Measurements from ENCODE around the gene IFNA13. TPM values are rescaled to one million over a fixed set of nuclear protein-coding genes. Genes with fewer than 3 reads are reported as not detected.
A peak's percentile ranks its signal among the peaks of the same experiment; 100 is the strongest.

The IFNA13 gene
- total RNA-seq, 2 experiments from 2014 or later = not detected

DNA sequence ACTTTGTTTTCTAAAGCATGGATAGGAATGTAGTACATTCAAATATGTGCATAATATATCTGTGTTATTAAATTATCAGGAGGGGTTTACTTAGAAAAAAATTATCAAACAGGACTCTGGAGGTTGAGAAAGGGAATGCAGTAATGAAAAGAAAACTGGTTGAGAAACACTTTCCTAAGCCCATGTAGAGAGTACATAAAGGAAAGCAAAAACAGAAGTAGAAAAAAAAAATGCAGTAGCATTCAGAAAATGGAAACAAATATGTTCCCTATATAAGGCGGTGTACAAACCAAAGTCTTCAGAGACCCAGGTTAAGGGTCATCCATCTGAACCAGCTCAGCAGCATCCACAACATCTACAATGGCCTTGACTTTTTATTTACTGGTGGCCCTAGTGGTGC is 41.0 kb upstream of the IFNA13 start, which contains the start of gene IFNA8:
IFNA8 (plus strand) TSS at position 301 of the 400 bp plus-strand sequence; CDS start at position 361, 60 bp downstream.
- no peak for DNase-seq
- no peaks in the 10 kb centered on the region for H3K36me3 Mint-ChIP-seq (ENCODE audit: low read depth)
- H3K36me3 ChIP-seq (ENCODE audit: insufficient read depth, low read length) = no peaks in the 10 kb centered on the region
- H3K4me1 ChIP-seq (ENCODE audit: insufficient read depth, low read length) = peaks cover 5% of the 10 kb centered on the region
- H3K9me3 ChIP-seq (ENCODE audit: control insufficient read depth in 1 of 2, insufficient read depth in 1 of 2, low read length in 2 of 2) = no peaks in the 10 kb centered on the region
- no peaks in the 10 kb centered on the region for H3K4me1 Mint-ChIP-seq (ENCODE audit: low read depth)
- H3K27me3 Mint-ChIP-seq = peaks cover 23% of the 10 kb centered on the region
- H3K27ac Mint-ChIP-seq = no peak within 1 kb of the TSS
- intact Hi-C loops (cut with DNase I, micrococcal nuclease) = no loop called here
- TF ChIP-seq, protein P1, sequence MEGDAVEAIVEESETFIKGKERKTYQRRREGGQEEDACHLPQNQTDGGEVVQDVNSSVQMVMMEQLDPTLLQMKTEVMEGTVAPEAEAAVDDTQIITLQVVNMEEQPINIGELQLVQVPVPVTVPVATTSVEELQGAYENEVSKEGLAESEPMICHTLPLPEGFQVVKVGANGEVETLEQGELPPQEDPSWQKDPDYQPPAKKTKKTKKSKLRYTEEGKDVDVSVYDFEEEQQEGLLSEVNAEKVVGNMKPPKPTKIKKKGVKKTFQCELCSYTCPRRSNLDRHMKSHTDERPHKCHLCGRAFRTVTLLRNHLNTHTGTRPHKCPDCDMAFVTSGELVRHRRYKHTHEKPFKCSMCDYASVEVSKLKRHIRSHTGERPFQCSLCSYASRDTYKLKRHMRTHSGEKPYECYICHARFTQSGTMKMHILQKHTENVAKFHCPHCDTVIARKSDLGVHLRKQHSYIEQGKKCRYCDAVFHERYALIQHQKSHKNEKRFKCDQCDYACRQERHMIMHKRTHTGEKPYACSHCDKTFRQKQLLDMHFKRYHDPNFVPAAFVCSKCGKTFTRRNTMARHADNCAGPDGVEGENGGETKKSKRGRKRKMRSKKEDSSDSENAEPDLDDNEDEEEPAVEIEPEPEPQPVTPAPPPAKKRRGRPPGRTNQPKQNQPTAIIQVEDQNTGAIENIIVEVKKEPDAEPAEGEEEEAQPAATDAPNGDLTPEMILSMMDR (IDR thresholded peaks at IDR 0.05) = no peak
- H3K27me3 ChIP-seq (ENCODE audit: control insufficient read depth in 1 of 2, insufficient read depth in 2 of 2, low read length in 2 of 2) = peaks cover 0 to 4% of the 10 kb centered on the region in 2 experiments
- H3K4me3 ChIP-seq (ENCODE audit: low read length) = no peak within 1 kb of the TSS
- CTCF ChIA-PET = no interaction called here
- H3K9me3 Mint-ChIP-seq = no peaks in the 10 kb centered on the region
- POLR2A ChIA-PET = no interaction called here
- ATAC-seq (ENCODE audit: poor library complexity) = no peak
- H3K4me3 Mint-ChIP-seq = no peak within 1 kb of the TSS
- H3K27ac ChIP-seq (ENCODE audit: low read depth in 1 of 2, low read length in 2 of 2) = no peak within 1 kb of the TSS

- peaks cover 59% of the 10 kb centered on the region for H3K27me3 Mint-ChIP-seq
- TF ChIP-seq, protein P1 (IDR thresholded peaks at IDR 0.05) = no peak
- intact Hi-C loops (cut with DNase I, micrococcal nuclease) = no loop called here
- ChIA-PET CTCF (no interaction called here), POLR2A (no interaction called here)
- no peaks in the 10 kb centered on the region for H3K4me1 Mint-ChIP-seq (ENCODE audit: low read depth)
- H3K9me3 ChIP-seq (ENCODE audit: control insufficient read depth in 1 of 2, insufficient read depth in 1 of 2, low read length in 2 of 2) = no peaks in the 10 kb centered on the region
- H3K4me3 Mint-ChIP-seq = no peak overlapping the region
- H3K36me3 Mint-ChIP-seq (ENCODE audit: low read depth) = no peaks in the 10 kb centered on the region
- H3K9me3 Mint-ChIP-seq = no peaks in the 10 kb centered on the region
- no peak overlapping the region for H3K27ac ChIP-seq (ENCODE audit: low read depth in 1 of 2, low read length in 2 of 2)
- H3K27ac Mint-ChIP-seq = no peak overlapping the region
- H3K4me1 ChIP-seq (ENCODE audit: insufficient read depth, low read length) = peaks cover 9% of the 10 kb centered on the region
- no peaks in the 10 kb centered on the region for H3K36me3 ChIP-seq (ENCODE audit: insufficient read depth, low read length)
- H3K27me3 ChIP-seq (ENCODE audit: control insufficient read depth in 1 of 2, insufficient read depth in 2 of 2, low read length in 2 of 2) = peaks cover 22 to 28% of the 10 kb centered on the region in 2 experiments
- DNase-seq (no peak), ATAC-seq (ENCODE audit: poor library complexity) (no peak)
- no peak overlapping the region for H3K4me3 ChIP-seq (ENCODE audit: low read length)
These were observed 36.3 kb upstream of the IFNA13 start for GRCh38 chr9:21404146-21404545.

DNA sequence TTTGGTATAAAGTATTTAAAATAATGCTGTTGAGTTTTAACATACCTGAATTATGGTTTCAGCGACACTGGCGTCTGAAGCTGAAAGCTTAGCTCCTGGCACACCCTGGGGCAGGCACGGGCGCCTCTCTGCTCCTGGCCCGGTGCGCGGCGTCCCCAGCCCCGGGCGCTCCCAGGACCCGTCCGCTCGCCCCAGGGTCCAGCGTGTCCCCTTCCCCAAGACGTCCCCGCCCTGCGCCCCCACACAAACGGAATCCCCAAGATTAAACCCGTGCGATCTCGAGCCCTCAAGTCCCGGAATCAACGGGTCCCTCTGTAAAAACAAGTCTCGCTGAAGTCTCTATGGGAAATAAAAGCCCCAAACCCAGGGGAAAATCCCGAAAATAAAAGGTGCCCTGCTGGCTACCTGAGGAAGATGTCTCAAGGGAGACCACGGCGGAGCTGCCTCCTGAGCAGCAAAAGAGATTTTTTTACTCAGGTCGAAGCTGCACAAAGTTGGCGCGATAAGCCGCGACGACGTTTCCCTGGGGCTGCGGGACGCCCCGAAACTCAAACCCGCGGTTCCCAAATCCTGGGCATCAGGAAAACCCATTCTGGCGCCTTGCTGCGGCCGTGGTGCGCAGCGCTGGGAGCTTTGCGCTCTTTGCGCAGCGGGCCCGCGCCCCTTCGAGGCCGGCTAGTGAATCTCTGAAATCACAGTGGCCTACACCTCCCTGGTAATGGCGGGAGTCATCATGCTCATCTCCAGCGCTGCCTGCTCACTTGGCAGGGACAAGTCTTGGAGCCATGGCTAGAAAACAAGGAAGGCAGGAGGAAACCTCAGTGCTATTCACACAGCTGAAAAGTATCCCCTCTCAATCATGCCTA is 34.8 kb upstream of the IFNA13 start:
- Mint-ChIP-seq H3K4me3 (peak overlapping the region; percentile 5), H3K27me3 (peaks cover 71% of the 10 kb centered on the region), H3K36me3 (ENCODE audit: low read depth) (no peaks in the 10 kb centered on the region), H3K9me3 (no peaks in the 10 kb centered on the region), H3K4me1 (ENCODE audit: low read depth) (no peaks in the 10 kb centered on the region), H3K27ac (no peak overlapping the region)
- H3K27me3 ChIP-seq (ENCODE audit: control insufficient read depth in 1 of 2, insufficient read depth in 2 of 2, low read length in 2 of 2) = peaks cover 24 to 36% of the 10 kb centered on the region in 2 experiments
- CTCF ChIA-PET = interaction anchor here (0.5 to 1.5 kb wide), 4 partner anchors 10 to 84 kb away, joined by 3 to 6 read pairs (median 4); no protein-coding TSS in a partner anchor
- peaks cover 9% of the 10 kb centered on the region for H3K4me1 ChIP-seq (ENCODE audit: insufficient read depth, low read length)
- peak overlapping the region; percentile 13 for H3K4me3 ChIP-seq (ENCODE audit: low read length)
- POLR2A ChIA-PET = interaction anchor here (1.3 kb wide), 1 partner anchor 11 kb away, joined by 3 read pairs; no protein-coding TSS in a partner anchor
- no peaks in the 10 kb centered on the region for H3K9me3 ChIP-seq (ENCODE audit: control insufficient read depth in 1 of 2, insufficient read depth in 1 of 2, low read length in 2 of 2)
- H3K36me3 ChIP-seq (ENCODE audit: insufficient read depth, low read length) = no peaks in the 10 kb centered on the region
- ATAC-seq (ENCODE audit: poor library complexity) = no peak
- intact Hi-C loops (cut with DNase I, micrococcal nuclease) = no loop called here
- H3K27ac ChIP-seq (ENCODE audit: low read depth in 1 of 2, low read length in 2 of 2) = no peak overlapping the region
- peak in 3 of 14 experiments; percentile 5 to 22 (median 20) for DNase-seq
- TF ChIP-seq, protein P1 (IDR thresholded peaks at IDR 0.05) = no peak

Data from CD4-positive, alpha-beta T cell (primary cell).